ENCODE results near the gene PUDP. TPM values are rescaled to one million over a fixed set of nuclear protein-coding genes. Genes with fewer than 3 reads are reported as not detected.

PUDP gene
- total RNA-seq, 4 donors from 2014 or later = 7.2 to 31.2 (median 22.8) TPM

DNA sequence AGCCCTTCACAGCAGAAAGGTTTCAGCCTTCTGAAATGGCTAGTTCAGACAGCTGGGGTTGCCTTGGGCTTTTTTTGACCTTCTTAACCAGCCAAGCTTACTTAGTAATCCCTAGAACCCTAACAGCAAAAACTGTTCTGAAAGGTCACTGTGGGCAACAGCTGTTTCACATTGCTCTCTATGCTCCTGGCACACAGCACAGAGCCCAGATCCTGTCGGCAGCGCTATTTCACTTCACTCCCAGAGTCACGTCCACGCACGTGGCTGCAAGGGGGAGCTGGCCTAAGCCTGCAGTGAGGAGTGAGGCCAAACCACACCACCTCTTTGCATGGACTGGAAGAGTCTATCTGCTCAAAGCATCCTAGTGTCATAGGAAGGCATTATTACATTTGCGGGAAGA lies 32.4 kb downstream of the PUDP start:
- H3K27ac ChIP-seq = no peak overlapping the region
- TF ChIP-seq CTCF (IDR thresholded peaks at IDR 0.05 in 4 of 5, conservative IDR thresholded peaks at IDR 0.05 in 1 of 5) (no peak), POLR2A (IDR thresholded peaks at IDR 0.05) (no peak)
- in situ Hi-C loops (cut with MboI; ENCODE audit: low sequenced_read_pairs in 4 of 4) (no loop called here), intact Hi-C loops (cut with DNase I; ENCODE audit: low total_unique reads) (no loop called here)
- H3K27me3 ChIP-seq = no peaks in the 10 kb centered on the region
- peak in 1 of 2 donors; percentile 24 for DNase-seq
- no peak overlapping the region for H3K4me3 ChIP-seq
- no peaks in the 10 kb centered on the region for H3K36me3 ChIP-seq
- H3K9me3 ChIP-seq = no peaks in the 10 kb centered on the region
- H3K4me1 ChIP-seq = peaks cover 5 to 31% of the 10 kb centered on the region in 2 donors
- ATAC-seq = peak in 1 of 2 donors; percentile 68

DNA sequence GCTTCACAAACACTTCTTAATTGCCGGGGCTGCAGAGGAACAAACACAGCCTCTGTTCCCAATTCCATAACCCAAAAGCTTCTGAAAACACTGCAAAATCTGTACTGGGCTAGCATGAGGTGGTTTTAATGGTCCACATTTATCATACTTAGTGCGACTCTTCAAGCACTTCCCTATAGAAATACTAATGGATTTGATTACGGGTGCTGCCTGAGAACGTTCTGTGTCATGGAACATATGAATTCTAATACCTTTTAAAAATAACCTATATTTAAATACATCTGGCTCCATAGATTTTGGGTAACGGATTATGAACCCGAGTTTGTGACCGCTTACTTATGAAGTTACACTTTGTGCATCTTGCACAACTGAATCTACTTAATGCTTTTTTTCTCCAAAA lies 35.9 kb downstream of the PUDP start:
- in situ Hi-C loops (cut with MboI; ENCODE audit: low sequenced_read_pairs in 4 of 4) = no loop called here

DNA sequence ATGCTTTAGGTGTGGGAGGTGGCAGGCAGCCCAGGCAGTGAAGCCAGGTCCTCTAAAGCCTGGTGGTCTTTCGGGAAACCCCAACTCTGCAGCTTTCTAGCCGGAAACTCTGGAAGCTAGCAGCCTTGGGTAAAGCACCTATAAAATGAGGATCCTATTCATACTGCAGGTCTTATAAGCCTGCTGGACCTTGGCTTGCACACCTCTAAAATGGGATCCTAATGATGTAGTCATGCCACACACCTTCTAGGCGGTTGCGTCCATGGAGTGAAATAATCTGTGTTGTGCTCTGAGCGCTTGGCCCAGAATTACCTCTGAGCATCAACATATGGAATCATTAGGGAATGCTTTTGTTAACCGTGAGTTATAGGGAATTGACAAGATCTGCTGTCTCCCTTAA lies 36.4 kb downstream of the PUDP start:
- Histone ChIP-seq H3K9me3 (no peaks in the 10 kb centered on the region), H3K4me3 (no peak overlapping the region), H3K36me3 (no peaks in the 10 kb centered on the region), H3K4me1 (peaks cover 0 to 14% of the 10 kb centered on the region in 2 donors), H3K27me3 (no peaks in the 10 kb centered on the region), H3K27ac (no peak overlapping the region)
- TF ChIP-seq POLR2A (IDR thresholded peaks at IDR 0.05) = no peak
- no peak for TF ChIP-seq CTCF (IDR thresholded peaks at IDR 0.05 in 4 of 5, conservative IDR thresholded peaks at IDR 0.05 in 1 of 5)
- ATAC-seq (no peak), DNase-seq (no peak)
- in situ Hi-C loops (cut with MboI; ENCODE audit: low sequenced_read_pairs in 4 of 4) = no loop called here
- intact Hi-C loops (cut with DNase I; ENCODE audit: low total_unique reads) = no loop called here

More for the DNA sequence above, 35.9 kb downstream of the PUDP start:
- Histone ChIP-seq H3K4me3 (no peak overlapping the region), H3K9me3 (no peaks in the 10 kb centered on the region), H3K36me3 (no peaks in the 10 kb centered on the region), H3K27me3 (no peaks in the 10 kb centered on the region), H3K27ac (no peak overlapping the region), H3K4me1 (peaks cover 0 to 14% of the 10 kb centered on the region in 2 donors)
- no peak for TF ChIP-seq CTCF (IDR thresholded peaks at IDR 0.05 in 4 of 5, conservative IDR thresholded peaks at IDR 0.05 in 1 of 5)
- TF ChIP-seq POLR2A (IDR thresholded peaks at IDR 0.05) = no peak
- DNase-seq = no peak
- intact Hi-C loops (cut with DNase I; ENCODE audit: low total_unique reads) = no loop called here
- no peak for ATAC-seq

DNA sequence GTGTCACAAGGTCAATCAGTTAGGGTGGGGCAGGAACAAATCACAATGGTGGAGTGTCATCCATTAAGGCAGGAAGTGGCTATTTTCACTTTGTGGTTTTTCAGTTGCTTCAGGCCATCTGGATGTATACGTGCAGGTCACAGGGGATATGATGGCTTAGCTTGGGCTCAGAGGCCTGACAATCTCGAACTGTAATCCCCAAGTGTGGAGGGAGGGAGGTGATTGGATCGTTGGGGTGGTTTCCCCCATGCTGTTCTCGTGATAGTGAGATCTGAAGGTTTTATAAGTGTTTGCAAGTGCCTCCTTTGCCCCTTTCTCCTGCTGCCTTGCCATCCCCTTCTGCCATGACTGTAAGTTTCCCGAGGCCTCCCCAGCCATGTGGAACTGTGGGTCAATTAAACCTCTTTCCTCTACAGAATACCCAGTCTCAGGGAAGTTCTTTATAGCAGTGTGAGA lies 37.1 kb downstream of the PUDP start:
- H3K27ac ChIP-seq = no peak overlapping the region
- H3K27me3 ChIP-seq = no peaks in the 10 kb centered on the region
- no peaks in the 10 kb centered on the region for H3K36me3 ChIP-seq
- no peak overlapping the region for H3K4me3 ChIP-seq
- no peak for ATAC-seq
- intact Hi-C loops (cut with DNase I; ENCODE audit: low total_unique reads) (no loop called here), in situ Hi-C loops (cut with MboI; ENCODE audit: low sequenced_read_pairs in 4 of 4) (no loop called here)
- no peak for DNase-seq
- H3K9me3 ChIP-seq = no peaks in the 10 kb centered on the region
- H3K4me1 ChIP-seq = peaks cover 0 to 11% of the 10 kb centered on the region in 2 donors
- no peak for TF ChIP-seq CTCF (IDR thresholded peaks at IDR 0.05 in 4 of 5, conservative IDR thresholded peaks at IDR 0.05 in 1 of 5)
- no peak for TF ChIP-seq POLR2A (IDR thresholded peaks at IDR 0.05)

Data from gastrocnemius medialis (tissue), 4 donors.